ENCODE measurements around the gene EFCAB8.
A peak's percentile ranks its signal among the peaks of the same experiment; 100 is the strongest.

The EFCAB8 gene

DNA sequence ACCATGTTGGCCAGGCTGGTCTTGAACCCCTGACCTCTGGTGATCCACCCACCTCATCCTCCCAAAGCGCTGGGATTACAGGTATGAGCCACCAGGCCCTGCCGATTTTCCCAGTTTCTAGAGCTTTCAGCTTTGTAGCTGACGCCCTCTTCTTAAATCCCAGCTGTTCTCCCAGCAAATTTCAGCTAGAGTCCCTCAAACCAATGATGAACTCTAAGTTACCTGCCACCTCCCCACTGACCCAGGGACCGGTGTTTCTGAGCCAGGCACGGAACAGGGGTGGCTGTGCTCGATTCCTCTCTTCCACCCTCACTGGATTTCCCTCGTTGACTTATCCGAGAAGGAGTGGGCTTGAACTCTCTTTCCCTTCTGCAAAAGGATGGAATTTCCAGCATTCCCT, 106.4 kb downstream of the EFCAB8 start:
- Histone ChIP-seq H3K4me1 (ENCODE audit: low read depth, poor library complexity, severe bottlenecking) (peaks cover 14% of the 10 kb centered on the region), H3K36me3 (ENCODE audit: insufficient read depth) (no peaks in the 10 kb centered on the region), H3K4me3 (IDR thresholded peaks at IDR 0.05; ENCODE audit: insufficient read depth, low read depth, low read length) (no peak overlapping the region), H3K27me3 (ENCODE audit: insufficient read depth, low read depth) (no peaks in the 10 kb centered on the region), H3K79me2 (ENCODE audit: insufficient read depth, low read depth) (no peaks in the 10 kb centered on the region), H2AFZ (ENCODE audit: low read depth) (no peak overlapping the region), H3K27ac (no peak overlapping the region), H3K9ac (no peak overlapping the region), H4K20me1 (ENCODE audit: insufficient read depth) (no peaks in the 10 kb centered on the region), H3K4me2 (no peak overlapping the region)
- TF ChIP-seq, protein P1, sequence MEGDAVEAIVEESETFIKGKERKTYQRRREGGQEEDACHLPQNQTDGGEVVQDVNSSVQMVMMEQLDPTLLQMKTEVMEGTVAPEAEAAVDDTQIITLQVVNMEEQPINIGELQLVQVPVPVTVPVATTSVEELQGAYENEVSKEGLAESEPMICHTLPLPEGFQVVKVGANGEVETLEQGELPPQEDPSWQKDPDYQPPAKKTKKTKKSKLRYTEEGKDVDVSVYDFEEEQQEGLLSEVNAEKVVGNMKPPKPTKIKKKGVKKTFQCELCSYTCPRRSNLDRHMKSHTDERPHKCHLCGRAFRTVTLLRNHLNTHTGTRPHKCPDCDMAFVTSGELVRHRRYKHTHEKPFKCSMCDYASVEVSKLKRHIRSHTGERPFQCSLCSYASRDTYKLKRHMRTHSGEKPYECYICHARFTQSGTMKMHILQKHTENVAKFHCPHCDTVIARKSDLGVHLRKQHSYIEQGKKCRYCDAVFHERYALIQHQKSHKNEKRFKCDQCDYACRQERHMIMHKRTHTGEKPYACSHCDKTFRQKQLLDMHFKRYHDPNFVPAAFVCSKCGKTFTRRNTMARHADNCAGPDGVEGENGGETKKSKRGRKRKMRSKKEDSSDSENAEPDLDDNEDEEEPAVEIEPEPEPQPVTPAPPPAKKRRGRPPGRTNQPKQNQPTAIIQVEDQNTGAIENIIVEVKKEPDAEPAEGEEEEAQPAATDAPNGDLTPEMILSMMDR (conservative IDR thresholded peaks at IDR 0.05; ENCODE audit: low read depth, low read length), result no peak

DNA sequence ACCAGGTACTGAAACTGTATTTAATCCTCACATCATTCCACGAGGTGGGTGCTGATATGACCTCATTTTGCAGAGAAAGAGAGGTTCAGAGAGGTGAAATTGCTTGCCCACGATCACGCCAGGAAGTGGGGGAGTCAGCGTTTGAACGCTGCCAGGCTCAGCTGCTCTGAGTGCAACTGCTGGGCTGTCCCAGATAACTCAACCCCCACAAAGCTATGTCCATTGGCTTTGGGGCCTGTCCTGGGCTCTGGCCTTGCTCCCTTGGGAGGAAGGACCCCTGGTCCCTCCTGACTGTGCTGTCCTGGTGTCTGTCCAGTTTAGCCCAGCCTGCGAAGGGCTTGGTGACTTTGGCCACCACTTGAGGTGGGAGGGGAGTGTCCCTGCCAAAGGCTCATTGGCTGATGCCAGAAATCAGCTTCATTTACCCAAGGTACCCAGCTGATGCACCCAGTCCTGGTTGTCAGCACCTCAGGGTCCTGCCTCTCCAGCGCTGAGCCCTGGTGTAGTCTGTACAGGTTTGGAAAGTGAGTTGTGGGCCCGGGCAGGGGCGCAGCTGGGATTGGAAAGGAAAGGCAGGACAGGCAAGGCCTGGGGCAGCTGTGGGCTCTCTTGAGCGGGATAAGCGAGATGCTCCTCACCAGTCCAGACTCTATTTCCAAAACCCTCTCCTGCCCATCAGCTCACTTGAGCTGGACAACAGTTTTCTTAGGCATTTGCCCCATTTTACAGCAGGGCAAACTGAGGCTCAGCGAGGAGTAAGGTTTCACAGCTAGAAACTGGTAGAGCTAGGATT, 107.1 kb downstream of the EFCAB8 start:
- TF ChIP-seq, protein P1 (conservative IDR thresholded peaks at IDR 0.05; ENCODE audit: low read depth, low read length), result no peak
- no peak overlapping the region for H2AFZ ChIP-seq (ENCODE audit: low read depth)
- H3K27ac ChIP-seq, result no peak overlapping the region

DNA sequence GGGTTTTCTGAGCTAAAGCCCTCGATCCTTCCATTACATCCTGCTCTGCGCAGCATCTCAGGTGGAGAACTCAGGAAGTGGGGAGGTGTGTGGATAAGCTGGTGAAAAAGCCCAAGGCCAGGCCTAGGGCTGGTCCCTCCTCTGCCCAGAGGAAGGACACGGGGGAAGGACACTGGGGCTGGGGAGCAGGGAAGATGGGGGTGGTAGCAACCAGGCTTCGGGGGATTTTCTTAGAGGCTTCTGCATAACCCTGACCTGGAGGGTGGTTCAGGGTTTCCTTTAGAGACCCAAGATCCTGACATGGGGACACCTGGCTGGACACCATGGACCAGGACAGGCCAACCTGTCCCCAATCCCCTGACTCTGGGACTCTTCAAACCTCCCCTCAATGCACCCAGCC, 107.7 kb downstream of the EFCAB8 start:
- H2AFZ ChIP-seq (ENCODE audit: low read depth), result no peak overlapping the region
- H4K20me1 ChIP-seq (ENCODE audit: insufficient read depth), result no peaks in the 10 kb centered on the region
- H3K27me3 ChIP-seq (ENCODE audit: insufficient read depth, low read depth), result no peaks in the 10 kb centered on the region
- H3K4me1 ChIP-seq (ENCODE audit: low read depth, poor library complexity, severe bottlenecking), result peaks cover 20% of the 10 kb centered on the region
- H3K79me2 ChIP-seq (ENCODE audit: insufficient read depth, low read depth), result no peaks in the 10 kb centered on the region
- no peak overlapping the region for H3K9ac ChIP-seq
- no peaks in the 10 kb centered on the region for H3K36me3 ChIP-seq (ENCODE audit: insufficient read depth)
- no peak overlapping the region for H3K4me2 ChIP-seq
- no peak overlapping the region for H3K27ac ChIP-seq
- TF ChIP-seq, protein P1 (conservative IDR thresholded peaks at IDR 0.05; ENCODE audit: low read depth, low read length), result no peak
- H3K4me3 ChIP-seq (IDR thresholded peaks at IDR 0.05; ENCODE audit: insufficient read depth, low read depth, low read length), result no peak overlapping the region

More for the DNA sequence above, 107.1 kb downstream of the EFCAB8 start:
- Histone ChIP-seq H4K20me1 (ENCODE audit: insufficient read depth) (no peaks in the 10 kb centered on the region), H3K36me3 (ENCODE audit: insufficient read depth) (no peaks in the 10 kb centered on the region), H3K4me2 (no peak overlapping the region), H3K79me2 (ENCODE audit: insufficient read depth, low read depth) (no peaks in the 10 kb centered on the region), H3K27me3 (ENCODE audit: insufficient read depth, low read depth) (no peaks in the 10 kb centered on the region), H3K4me3 (IDR thresholded peaks at IDR 0.05; ENCODE audit: insufficient read depth, low read depth, low read length) (no peak overlapping the region), H3K4me1 (ENCODE audit: low read depth, poor library complexity, severe bottlenecking) (peaks cover 14% of the 10 kb centered on the region), H3K9ac (no peak overlapping the region)

DNA sequence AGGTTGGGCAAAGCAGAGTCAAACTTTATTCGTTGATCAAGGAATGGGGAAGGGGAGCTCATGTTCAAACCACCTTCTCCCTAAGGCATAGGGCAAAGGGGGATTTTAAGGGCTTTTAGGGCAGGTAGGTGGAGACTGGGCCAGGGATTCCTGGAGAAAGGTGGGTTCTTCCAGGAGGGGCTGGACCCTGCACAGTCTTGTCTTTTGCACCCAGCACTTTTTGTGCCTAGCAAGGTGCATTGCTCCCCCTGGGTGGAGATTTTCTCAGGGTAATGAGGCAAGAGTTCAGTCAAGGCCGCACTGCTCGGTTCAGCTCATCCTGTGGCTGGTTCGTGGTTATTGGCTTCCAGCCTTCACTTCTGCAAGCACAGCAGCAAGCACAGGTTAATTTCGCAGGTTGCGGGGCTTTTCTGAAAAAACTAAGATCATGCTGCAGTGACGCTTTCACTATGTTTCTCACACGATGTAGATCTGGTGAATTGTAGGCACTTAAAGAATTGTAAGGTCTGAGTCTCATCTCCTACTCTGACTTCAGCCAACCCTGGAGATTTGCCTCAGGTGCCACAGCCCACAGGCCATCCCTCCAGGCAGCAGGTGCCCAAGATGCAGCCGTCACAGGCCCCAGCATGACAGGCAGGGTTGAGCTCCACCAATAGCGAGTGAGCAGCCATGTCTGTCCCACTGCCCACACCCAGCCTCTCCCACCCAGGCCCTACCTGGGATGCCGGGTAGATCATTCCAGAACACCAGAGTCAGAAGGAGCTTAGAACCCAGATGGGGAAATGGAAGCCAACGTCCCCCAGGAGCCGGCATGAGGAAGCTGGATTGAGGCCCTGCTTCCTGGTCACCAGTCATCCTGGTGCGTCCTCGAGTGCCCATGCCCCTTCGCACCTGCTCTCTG, 108.4 kb downstream of the EFCAB8 start:
- H3K27me3 ChIP-seq (ENCODE audit: insufficient read depth, low read depth), result no peaks in the 10 kb centered on the region
- peak overlapping the region; percentile 4; the same call in 1 of the 2 replicates for H3K4me2 ChIP-seq
- H3K79me2 ChIP-seq (ENCODE audit: insufficient read depth, low read depth), result no peaks in the 10 kb centered on the region
- no peaks in the 10 kb centered on the region for H3K36me3 ChIP-seq (ENCODE audit: insufficient read depth)
- H4K20me1 ChIP-seq (ENCODE audit: insufficient read depth), result no peaks in the 10 kb centered on the region
- no peak overlapping the region for H3K4me3 ChIP-seq (IDR thresholded peaks at IDR 0.05; ENCODE audit: insufficient read depth, low read depth, low read length)
- H3K9ac ChIP-seq, result no peak overlapping the region
- H3K4me1 ChIP-seq (ENCODE audit: low read depth, poor library complexity, severe bottlenecking), result peaks cover 27% of the 10 kb centered on the region
- no peak overlapping the region for H2AFZ ChIP-seq (ENCODE audit: low read depth)
- TF ChIP-seq, protein P1 (conservative IDR thresholded peaks at IDR 0.05; ENCODE audit: low read depth, low read length), result no peak
- no peak overlapping the region; the same call in 1 of the 2 replicates for H3K27ac ChIP-seq

Measured in KMS-11 (cell line).